ENCODE data around the gene PCBP4. TPM values are rescaled to one million over a fixed set of nuclear protein-coding genes. Genes with fewer than 3 reads are reported as not detected.

PCBP4 gene
- total RNA-seq, 1 donor from 2014 or later = 120 TPM

DNA sequence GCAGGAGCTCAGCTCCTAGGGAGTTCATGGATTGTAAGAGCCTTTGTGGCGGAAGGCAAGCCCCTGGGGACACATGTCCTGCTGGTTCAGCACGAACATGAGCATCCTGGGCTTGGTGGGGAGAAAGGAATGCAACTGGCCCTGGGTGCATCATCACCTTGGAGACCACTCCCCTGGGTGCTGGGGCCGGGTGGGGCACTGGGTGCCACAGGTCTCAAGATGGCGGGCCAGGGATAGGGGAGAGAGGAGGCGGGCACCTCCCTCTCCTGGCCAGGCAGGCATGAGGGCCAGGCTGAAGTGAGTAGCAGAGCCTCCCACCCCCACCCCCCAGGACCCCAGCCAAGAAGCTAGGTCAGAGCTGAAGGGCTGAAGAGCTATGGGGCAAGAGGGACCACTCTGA lies 768 bp downstream of the PCBP4 start:
- TF ChIP-seq, protein P1, sequence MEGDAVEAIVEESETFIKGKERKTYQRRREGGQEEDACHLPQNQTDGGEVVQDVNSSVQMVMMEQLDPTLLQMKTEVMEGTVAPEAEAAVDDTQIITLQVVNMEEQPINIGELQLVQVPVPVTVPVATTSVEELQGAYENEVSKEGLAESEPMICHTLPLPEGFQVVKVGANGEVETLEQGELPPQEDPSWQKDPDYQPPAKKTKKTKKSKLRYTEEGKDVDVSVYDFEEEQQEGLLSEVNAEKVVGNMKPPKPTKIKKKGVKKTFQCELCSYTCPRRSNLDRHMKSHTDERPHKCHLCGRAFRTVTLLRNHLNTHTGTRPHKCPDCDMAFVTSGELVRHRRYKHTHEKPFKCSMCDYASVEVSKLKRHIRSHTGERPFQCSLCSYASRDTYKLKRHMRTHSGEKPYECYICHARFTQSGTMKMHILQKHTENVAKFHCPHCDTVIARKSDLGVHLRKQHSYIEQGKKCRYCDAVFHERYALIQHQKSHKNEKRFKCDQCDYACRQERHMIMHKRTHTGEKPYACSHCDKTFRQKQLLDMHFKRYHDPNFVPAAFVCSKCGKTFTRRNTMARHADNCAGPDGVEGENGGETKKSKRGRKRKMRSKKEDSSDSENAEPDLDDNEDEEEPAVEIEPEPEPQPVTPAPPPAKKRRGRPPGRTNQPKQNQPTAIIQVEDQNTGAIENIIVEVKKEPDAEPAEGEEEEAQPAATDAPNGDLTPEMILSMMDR (conservative IDR thresholded peaks at IDR 0.05; ENCODE audit: low read depth, low read length) = no peak
- DNase-seq (ENCODE audit: low read depth) = no peak
- peak overlapping the region; percentile 75 for H3K4me3 ChIP-seq (ENCODE audit: low read depth, low read length)

DNA sequence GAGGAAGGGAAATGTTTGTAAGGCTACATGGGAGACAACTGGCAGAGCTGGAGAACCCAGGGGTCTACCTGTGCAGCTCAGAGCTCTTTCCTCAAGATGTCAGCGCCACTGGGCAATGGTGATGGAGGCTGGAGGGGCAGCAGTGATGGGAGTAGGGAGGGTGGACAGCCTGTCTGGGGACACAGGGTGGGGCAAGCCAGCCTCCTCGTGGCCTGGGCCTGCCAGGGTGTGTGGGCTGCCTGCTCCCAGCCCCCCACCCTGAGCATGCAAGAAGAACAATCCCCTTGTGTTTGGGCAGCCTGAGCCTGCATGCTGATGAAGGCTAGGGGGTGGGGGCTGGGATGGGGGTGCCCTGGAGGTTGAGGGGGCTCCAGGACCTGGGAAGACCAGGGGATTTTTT lies 1.2 kb downstream of the PCBP4 start:
- no peak for DNase-seq (ENCODE audit: low read depth)
- TF ChIP-seq, protein P1 (conservative IDR thresholded peaks at IDR 0.05; ENCODE audit: low read depth, low read length) = no peak
- no peak overlapping the region for H3K4me3 ChIP-seq (ENCODE audit: low read depth, low read length)

DNA sequence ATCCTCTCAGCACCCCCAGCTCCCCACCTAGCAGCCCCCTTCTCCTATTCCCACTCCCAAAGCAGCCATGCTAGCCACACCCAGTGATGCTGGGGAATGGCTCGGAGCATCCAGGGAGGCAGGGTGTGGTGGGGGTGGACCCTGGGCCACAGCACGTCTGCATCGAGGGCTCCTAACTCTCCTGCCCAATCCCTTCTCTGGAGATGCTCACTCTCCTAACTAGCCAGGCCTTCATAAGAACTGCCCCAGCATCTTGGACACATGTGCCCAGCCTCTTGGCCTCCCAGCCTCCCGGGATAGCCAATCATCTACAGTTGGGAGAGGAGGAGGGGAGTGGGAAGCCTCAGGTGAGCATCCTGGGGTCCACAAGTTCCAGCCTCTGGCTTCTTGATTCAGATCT lies 2.7 kb downstream of the PCBP4 start:
- no peak for DNase-seq (ENCODE audit: low read depth)
- TF ChIP-seq, protein P1 (conservative IDR thresholded peaks at IDR 0.05; ENCODE audit: low read depth, low read length) = no peak
- H3K4me3 ChIP-seq (ENCODE audit: low read depth, low read length) = no peak overlapping the region

DNA sequence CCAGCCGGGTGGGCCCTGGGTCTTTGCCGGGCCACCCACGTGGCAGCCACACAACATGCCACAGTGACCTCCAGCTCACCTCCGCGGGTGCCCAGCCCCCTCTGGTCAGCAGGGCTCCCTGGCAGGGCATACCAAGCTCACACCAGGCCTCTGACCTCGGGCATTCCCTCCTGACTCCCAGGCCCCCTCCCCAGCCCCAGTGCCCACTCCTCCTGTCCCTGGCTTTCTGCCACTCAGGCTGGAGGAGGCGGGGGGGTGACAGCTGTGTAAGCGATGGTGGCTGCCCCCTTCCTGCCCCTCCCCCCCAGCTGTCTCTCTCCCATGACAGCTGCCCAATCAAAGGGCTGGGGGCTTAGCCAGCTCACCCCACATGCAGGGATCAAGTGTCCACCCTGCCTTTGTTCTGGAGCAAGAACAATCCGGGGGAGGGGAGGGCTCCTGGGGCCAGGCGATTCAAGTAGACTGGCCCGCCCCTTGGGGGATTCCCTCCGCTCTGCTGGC lies 3.3 kb downstream of the PCBP4 start:
- no peak for DNase-seq (ENCODE audit: low read depth)
- TF ChIP-seq, protein P1 (conservative IDR thresholded peaks at IDR 0.05; ENCODE audit: low read depth, low read length) = no peak
- H3K4me3 ChIP-seq (ENCODE audit: low read depth, low read length) = no peak overlapping the region

DNA sequence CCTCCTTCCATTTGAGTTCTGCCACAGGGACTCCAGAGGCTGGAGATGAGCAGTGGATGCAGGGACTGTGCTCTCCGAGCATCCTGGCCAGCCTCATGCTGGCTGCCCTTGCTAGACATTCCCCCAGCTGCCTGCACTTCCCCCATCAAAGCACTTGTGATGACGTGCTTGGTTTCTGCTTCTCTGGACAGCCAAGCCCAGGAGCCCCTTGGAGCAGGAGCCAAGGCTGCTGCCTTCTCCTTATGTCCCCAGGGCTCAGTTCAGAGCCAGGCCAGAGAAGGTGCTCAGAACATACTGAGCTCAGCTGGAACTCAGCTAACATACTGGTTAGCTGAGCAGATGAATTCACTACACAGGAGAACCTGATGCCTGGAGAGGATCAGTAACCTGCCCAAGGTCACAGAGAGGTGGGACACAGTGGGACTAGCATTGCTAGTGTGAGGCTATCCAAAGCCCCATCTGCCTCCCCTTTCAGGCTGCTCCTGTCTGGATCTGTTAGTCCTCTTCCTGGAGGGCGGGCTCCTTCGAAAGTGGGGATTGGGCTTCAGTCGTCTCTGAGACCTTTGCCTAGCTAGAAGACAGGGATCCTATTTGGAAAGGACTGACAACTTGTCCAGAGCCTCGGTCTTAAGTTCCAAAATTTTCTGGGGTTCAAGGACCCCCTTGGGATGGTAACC lies 4.3 kb downstream of the PCBP4 start:
- no peak overlapping the region for H3K4me3 ChIP-seq (ENCODE audit: low read depth, low read length)
- TF ChIP-seq, protein P1 (conservative IDR thresholded peaks at IDR 0.05; ENCODE audit: low read depth, low read length) = no peak
- no peak for DNase-seq (ENCODE audit: low read depth)

DNA sequence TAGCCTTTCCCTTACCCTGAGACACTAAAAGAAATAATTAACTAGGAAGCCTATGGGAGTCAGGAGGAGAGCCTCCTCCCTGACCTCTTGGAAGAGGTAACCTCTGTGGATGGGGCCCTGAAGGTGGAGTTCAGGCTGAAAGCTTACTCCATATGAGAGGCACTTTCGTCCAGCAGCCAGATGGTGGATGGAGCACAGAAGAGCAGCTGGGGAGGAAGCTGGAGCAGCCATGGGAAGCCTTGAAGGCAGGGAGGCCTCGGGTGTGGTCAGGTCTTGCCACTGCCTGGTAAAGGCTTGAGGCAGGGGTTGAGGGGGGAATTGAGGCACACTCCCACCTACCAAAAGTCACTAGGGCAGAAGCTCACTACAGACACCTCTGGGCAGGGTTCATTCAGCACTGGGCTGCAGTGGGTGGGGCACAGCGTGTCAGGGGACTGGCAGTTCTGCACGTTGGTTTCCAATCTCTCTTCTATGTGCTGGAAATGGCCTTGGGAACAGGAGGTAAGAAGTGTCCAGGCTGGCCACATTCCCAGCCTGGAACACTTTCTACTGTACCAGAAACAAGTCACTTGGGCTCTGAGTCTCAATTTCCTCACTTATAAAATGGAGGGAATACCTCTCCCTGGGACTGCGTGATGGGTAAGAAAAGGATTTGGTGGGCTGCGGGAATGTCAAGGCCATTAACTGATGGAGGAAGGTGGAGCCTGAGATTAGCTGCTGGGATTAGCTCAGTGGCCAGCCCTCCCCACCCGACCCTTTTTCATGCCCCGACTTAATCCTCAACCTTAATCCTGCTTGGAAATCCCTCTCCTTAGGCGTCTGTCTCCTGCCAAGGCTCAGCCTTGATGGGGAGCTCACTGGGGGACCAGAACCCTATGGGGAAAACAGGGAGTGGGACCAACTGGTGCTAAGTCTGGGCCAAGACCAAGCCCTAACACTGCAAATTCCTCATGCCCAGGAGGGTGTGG lies 5.4 kb downstream of the PCBP4 start:
- no peak for DNase-seq (ENCODE audit: low read depth)
- no peak overlapping the region for H3K4me3 ChIP-seq (ENCODE audit: low read depth, low read length)
- TF ChIP-seq, protein P1 (conservative IDR thresholded peaks at IDR 0.05; ENCODE audit: low read depth, low read length) = no peak

All from epithelial cell of proximal tubule (primary cell).